ENCODE results near the gene AP4B1. TPM values are rescaled to one million over a fixed set of nuclear protein-coding genes. Genes with fewer than 3 reads are reported as not detected.

The AP4B1 gene
- total and polyA plus RNA-seq, 9 of the 15 experiments (the other 6 are each of a cell fraction or from before 2014, with no cell fraction given), result 15.8 to 36.5 (median 24.6) TPM

DNA sequence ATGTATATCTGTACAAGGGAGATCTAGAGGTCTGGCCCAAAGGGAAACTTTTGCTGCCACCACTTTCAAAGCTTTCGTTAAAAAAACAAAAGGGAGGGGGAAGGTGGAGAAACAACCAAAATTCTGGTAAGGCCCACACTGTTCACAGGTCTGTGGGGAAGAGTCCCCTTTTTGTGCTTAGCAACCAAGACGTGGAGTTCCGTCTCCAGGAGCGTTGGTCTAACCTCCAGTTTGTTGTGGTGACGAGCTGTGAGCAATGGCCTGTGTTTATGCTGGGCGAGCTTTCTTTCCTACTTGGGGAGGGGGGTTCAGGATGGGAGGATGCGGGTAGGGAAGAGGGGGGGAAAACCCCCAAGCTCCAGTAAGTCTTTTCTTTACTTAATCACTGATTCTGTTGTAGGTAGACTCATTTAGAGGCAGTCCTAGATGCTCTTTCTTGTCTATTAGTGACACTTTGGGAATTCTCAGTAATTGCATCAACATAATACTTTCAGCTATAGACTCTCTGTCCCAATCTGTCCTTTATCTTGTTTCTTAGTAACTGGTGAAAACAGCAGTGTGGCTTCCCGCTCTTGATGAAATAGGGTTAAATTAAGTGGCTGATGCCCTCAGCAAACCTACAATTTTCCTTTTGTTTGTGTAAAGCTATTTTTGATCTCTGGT lies 26.0 kb upstream of the AP4B1 start (continued):
- peak; percentile 44; the same call in 1 of the 2 replicates for TF ChIP-seq ZBTB7A (IDR thresholded peaks at IDR 0.05; ENCODE audit: borderline replicate concordance, control insufficient read depth, low read depth, low read length)
- TF ChIP-seq MXI1 (IDR thresholded peaks at IDR 0.05; ENCODE audit: low read depth, low read length), result peak; percentile 75
- TF ChIP-seq POLR2AphosphoS5 (IDR thresholded peaks at IDR 0.05; ENCODE audit: control insufficient read depth, insufficient read depth, low read depth, low read length), result peak; percentile 25; the same call in 1 of the 2 replicates
- no peak; the same call in 1 of the 2 replicates for TF ChIP-seq SMAD3 (CRISPR knock-in tag; conservative IDR thresholded peaks at IDR 0.05)

DNA sequence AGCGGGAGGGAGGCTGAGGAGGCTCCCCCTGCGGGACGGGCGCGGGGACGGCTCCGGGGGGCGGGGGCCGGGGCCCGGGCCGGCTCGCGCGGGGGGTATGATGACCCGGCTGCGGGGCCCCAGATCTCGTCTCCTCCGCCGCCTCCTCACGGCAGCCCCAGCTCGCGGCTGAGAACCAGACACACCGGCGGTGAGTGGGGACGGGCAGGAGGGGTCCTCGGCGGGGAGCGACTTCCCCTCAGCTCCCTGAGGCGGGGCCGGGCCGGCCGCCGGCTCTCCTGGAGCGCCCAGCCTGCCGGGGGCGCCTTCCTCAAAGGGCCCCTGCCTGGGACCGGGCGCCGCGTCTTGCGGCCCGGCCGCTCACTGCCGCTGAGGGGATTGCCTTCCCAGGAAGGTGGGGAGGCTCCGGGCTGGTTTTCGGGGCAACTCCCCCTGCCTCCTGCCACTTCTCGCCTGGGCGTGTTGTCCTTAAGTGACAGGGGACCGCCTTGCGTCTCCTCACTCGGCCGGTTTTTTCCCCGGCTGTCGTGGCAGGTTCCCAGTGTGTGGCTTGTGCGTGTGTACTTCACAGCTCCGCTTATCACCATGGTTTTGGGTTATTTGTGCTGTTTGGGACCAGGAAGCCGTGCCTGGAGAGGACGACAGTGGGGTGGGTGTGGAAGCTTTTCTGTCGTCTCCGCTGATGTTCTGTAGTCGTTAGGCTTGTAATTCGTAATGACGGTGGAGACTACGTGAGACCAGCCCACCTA lies 25.3 kb upstream of the AP4B1 start:
- H4K20me1 ChIP-seq (replicated peaks; ENCODE audit: control insufficient read depth, insufficient read depth, low read length), result peaks cover 10% of the 10 kb centered on the region
- in situ Hi-C loops (cut with MboI) (no loop called here), intact Hi-C loops (cut with micrococcal nuclease) (loop anchor here (1.0 to 10.0 kb wide), 4 partner anchors 15 to 175 kb away; partner anchors contain the start of genes DCLRE1B and PHTF1)
- peak overlapping the region; percentile 70 for H3K4me3 ChIP-seq
- ATAC-seq, result peak; percentile 82
- no peaks in the 10 kb centered on the region for H3K27me3 ChIP-seq (ENCODE audit: control insufficient read depth in 2 of 2, insufficient read depth in 2 of 2, low read length in 2 of 2)
- ChIA-PET CTCF (ENCODE audit: low intra/inter-chr PET ratio) (no interaction called here), POLR2A (interaction anchor here (0.6 to 5.2 kb wide), 20 partner anchors 11 to 1802 kb away, joined by 3 to 65 read pairs (median 6); partner anchors contain the start of genes AP4B1, DCLRE1B, LRIG2 and PHTF1)
- H3K4me2 ChIP-seq (ENCODE audit: insufficient read depth, low read length), result peak overlapping the region; percentile 98
- peak overlapping the region; percentile 67 for H2AFZ ChIP-seq (ENCODE audit: low read depth, low read length)
- peaks cover 65% of the 10 kb centered on the region for H3K79me2 ChIP-seq (ENCODE audit: control insufficient read depth, insufficient read depth, low read length)
- WGBS (ENCODE audit: insufficient coverage, low coverage, missing lambda C conversion rate), result 2% methylated on average over 36 of the region's 64 CpGs
- H3K9me3 ChIP-seq (replicated peaks; ENCODE audit: control insufficient read depth, insufficient read depth, low read depth, low read length), result no peaks in the 10 kb centered on the region
- H3K36me3 ChIP-seq (ENCODE audit: control insufficient read depth, insufficient read depth, low read length), result peaks cover 20% of the 10 kb centered on the region; the same call in 2 of the 3 replicates
- H3K9ac ChIP-seq (ENCODE audit: insufficient read depth in 1 of 2, low read depth in 2 of 2, low read length in 2 of 2), result peak overlapping the region; percentile 90 to 97
- TSS peak; percentile 43 for BruUV-seq (replicated peaks)
- peak overlapping the region; percentile 96 for H3K27ac ChIP-seq (ENCODE audit: extremely low read depth, low read depth, low read length)
- peaks cover 15 to 37% of the 10 kb centered on the region in 2 experiments for H3K4me1 ChIP-seq (replicated peaks in 1 of 2; ENCODE audit: control insufficient read depth in 2 of 2, insufficient read depth in 2 of 2, low read length in 2 of 2)
- peak in 2 of 4 experiments; percentile 77 to 84 for DNase-seq (ENCODE audit: extremely low read depth in 1 of 4, low spot score in 3 of 4)
- FAIRE-seq, result peak; percentile 26
- no peaks in the 10 kb centered on the region for H3K9me1 ChIP-seq (ENCODE audit: control insufficient read depth, insufficient read depth, low read length)
- TF ChIP-seq BCOR (IDR thresholded peaks at IDR 0.05) (peak; percentile 18; the same call in 1 of the 2 replicates), KAT7 (CRISPR knock-in tag; IDR thresholded peaks at IDR 0.05; ENCODE audit: borderline replicate concordance) (peak; percentile 26; the same call in 1 of the 2 replicates), ZBTB1 (CRISPR knock-in tag; IDR thresholded peaks at IDR 0.05; ENCODE audit: borderline replicate concordance, low read depth) (0 out of 2 replicates have a peak, but pooled peaks have one; percentile 5), ZNF41 (CRISPR knock-in tag; conservative IDR thresholded peaks at IDR 0.05) (0 out of 2 replicates have a peak, but pooled peaks have one; percentile 8), YY1 (IDR thresholded peaks at IDR 0.05; ENCODE audit: borderline replicate concordance in 1 of 3, control insufficient read depth in 1 of 3, extremely low read depth in 1 of 3, insufficient read depth in 3 of 3, insufficient read length in 1 of 3, insufficient replicate concordance in 2 of 3, low read depth in 1 of 3, low read length in 2 of 3) (peak in 1 of 3 experiments; percentile 30), JUNB (CRISPR knock-in tag; conservative IDR thresholded peaks at IDR 0.05) (peak; percentile 39; the same call in 1 of the 2 replicates), FUS (optimal IDR thresholded peaks at IDR 0.05; ENCODE audit: low read depth, low read length) (peak; percentile 15), RBM14 (IDR thresholded peaks at IDR 0.05; ENCODE audit: borderline replicate concordance, insufficient read depth, low read depth, low read length) (0 out of 2 replicates have a peak, but pooled peaks have one; percentile 36)
- TF ChIP-seq, protein P1, sequence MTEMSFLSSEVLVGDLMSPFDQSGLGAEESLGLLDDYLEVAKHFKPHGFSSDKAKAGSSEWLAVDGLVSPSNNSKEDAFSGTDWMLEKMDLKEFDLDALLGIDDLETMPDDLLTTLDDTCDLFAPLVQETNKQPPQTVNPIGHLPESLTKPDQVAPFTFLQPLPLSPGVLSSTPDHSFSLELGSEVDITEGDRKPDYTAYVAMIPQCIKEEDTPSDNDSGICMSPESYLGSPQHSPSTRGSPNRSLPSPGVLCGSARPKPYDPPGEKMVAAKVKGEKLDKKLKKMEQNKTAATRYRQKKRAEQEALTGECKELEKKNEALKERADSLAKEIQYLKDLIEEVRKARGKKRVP (CRISPR knock-in tag; IDR thresholded peaks at IDR 0.05), result 0 out of 2 replicates have a peak, but pooled peaks have one; percentile 36
- TF ChIP-seq, protein P2, sequence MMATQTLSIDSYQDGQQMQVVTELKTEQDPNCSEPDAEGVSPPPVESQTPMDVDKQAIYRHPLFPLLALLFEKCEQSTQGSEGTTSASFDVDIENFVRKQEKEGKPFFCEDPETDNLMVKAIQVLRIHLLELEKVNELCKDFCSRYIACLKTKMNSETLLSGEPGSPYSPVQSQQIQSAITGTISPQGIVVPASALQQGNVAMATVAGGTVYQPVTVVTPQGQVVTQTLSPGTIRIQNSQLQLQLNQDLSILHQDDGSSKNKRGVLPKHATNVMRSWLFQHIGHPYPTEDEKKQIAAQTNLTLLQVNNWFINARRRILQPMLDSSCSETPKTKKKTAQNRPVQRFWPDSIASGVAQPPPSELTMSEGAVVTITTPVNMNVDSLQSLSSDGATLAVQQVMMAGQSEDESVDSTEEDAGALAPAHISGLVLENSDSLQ (IDR thresholded peaks at IDR 0.05), result peak; percentile 70

Measured in K562 (cell line).